Measurements from ENCODE around the gene DCT. TPM values are rescaled to one million over a fixed set of nuclear protein-coding genes. Genes with fewer than 3 reads are reported as not detected.
"Not testable (repeated sequence)": the region's sequence is repeated elsewhere in the genome, so short reads cannot be mapped to it uniquely, and the experiment has no call there.

DCT gene
- total and polyA plus RNA-seq, 2 experiments from 2014 or later, result not detected

DNA sequence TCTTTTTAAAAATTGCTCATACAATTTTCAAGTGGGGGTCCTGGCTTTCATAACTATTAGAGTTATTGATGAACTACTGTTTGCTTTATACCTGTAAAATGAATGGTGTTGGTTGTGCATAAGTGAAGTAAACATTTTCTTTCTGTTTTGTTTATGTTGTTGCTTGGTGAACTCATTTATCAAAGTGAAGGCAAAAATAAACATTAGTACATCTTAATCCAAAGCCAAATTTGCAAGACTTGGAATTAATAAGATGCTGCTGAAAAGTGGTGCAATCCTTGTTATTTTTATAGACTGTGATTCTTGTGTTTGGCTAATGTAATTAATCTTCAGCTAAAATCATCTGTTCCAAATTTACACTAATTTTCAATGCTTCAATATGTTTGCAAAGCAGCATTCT lies 24.4 kb upstream of the DCT start:
- no peaks in the 10 kb centered on the region for H3K79me2 ChIP-seq (ENCODE audit: insufficient read depth)
- no peak for DNase-seq
- H3K27ac ChIP-seq, result no peak overlapping the region
- no peak overlapping the region for H2AFZ ChIP-seq
- no peaks in the 10 kb centered on the region for H4K20me1 ChIP-seq (ENCODE audit: insufficient read depth)
- H3K27me3 ChIP-seq (replicated peaks; ENCODE audit: insufficient read depth), result no peaks in the 10 kb centered on the region; the same call in 1 of the 2 replicates
- H3F3A ChIP-seq (ENCODE audit: insufficient read depth), result no peaks in the 10 kb centered on the region
- no peak for TF ChIP-seq EZH2 (IDR thresholded peaks at IDR 0.05; ENCODE audit: insufficient read depth, poor library complexity, severe bottlenecking)
- TF ChIP-seq EZH2phosphoT487 (IDR thresholded peaks at IDR 0.05; ENCODE audit: insufficient read depth, low read depth), result no peak
- no peak overlapping the region for H3K4me3 ChIP-seq
- no peaks in the 10 kb centered on the region for H3K36me3 ChIP-seq (ENCODE audit: low read depth)
- no peaks in the 10 kb centered on the region for H3K4me1 ChIP-seq (ENCODE audit: insufficient read depth)
- no peak overlapping the region for H3K9ac ChIP-seq
- H3K9me2 ChIP-seq (ENCODE audit: insufficient read depth), result no peaks in the 10 kb centered on the region
- in situ Hi-C loops (cut with MboI), result no loop called here
- H3K4me2 ChIP-seq (ENCODE audit: unreplicated experiment), result no peak overlapping the region
- H3K9me3 ChIP-seq (ENCODE audit: low read depth), result no peaks in the 10 kb centered on the region

DNA sequence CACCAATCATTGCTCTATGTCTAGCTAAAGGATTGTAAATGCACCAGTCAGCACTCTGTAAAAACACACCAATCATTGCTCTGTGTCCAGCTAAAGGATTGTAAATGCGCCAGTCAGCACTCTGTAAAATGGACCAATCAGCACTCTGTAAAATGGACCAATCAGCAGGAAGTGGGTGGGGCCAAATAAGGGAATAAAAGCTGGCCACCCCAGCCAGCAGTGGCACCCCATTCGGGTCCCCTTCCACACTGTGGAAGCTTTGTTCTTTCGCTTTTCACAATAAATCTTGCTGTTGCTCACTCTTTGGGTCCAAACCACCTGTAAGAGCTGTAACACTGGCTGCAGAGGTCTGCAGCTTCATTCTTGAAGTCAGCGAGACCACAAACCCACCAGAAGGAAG lies 19.3 kb upstream of the DCT start:
- H2AFZ ChIP-seq; H3K4me1 ChIP-seq (ENCODE audit: insufficient read depth); H3K36me3 ChIP-seq (ENCODE audit: low read depth); in situ Hi-C loops (cut with MboI); H3F3A ChIP-seq (ENCODE audit: insufficient read depth); H3K9me3 ChIP-seq (ENCODE audit: low read depth); H3K9me2 ChIP-seq (ENCODE audit: insufficient read depth); H3K4me2 ChIP-seq (ENCODE audit: unreplicated experiment); H3K27ac ChIP-seq; H4K20me1 ChIP-seq (ENCODE audit: insufficient read depth); H3K9ac ChIP-seq; H3K4me3 ChIP-seq; H3K27me3 ChIP-seq (replicated peaks; ENCODE audit: insufficient read depth); DNase-seq; H3K79me2 ChIP-seq (ENCODE audit: insufficient read depth): not testable (repeated sequence)
- WGBS, 2 experiments (ENCODE audit: low coverage in 1 of 2, low lambda C conversion rate in 2 of 2, missing lambda C conversion rate in 2 of 2), result 56 to 66% methylated on average over 4 of the region's 4 CpGs

- DNase-seq, result no peak
- no peak overlapping the region for H2AFZ ChIP-seq
- no peak overlapping the region for H3K4me2 ChIP-seq (ENCODE audit: unreplicated experiment)
- H3K9ac ChIP-seq, result no peak overlapping the region
- H3K4me3 ChIP-seq, result no peak overlapping the region
- TF ChIP-seq EZH2 (IDR thresholded peaks at IDR 0.05; ENCODE audit: insufficient read depth, poor library complexity, severe bottlenecking) (no peak), EZH2phosphoT487 (IDR thresholded peaks at IDR 0.05; ENCODE audit: insufficient read depth, low read depth) (no peak)
- no peaks in the 10 kb centered on the region for H3K36me3 ChIP-seq (ENCODE audit: low read depth)
- H3F3A ChIP-seq (ENCODE audit: insufficient read depth), result no peaks in the 10 kb centered on the region
- no peaks in the 10 kb centered on the region for H3K9me2 ChIP-seq (ENCODE audit: insufficient read depth)
- 82 to 85% methylated on average over 3 of the region's 3 CpGs for WGBS, 2 experiments (ENCODE audit: low coverage in 1 of 2, low lambda C conversion rate in 2 of 2, missing lambda C conversion rate in 2 of 2)
- no peaks in the 10 kb centered on the region for H4K20me1 ChIP-seq (ENCODE audit: insufficient read depth)
- in situ Hi-C loops (cut with MboI), result no loop called here
- H3K27me3 ChIP-seq (replicated peaks; ENCODE audit: insufficient read depth), result no peaks in the 10 kb centered on the region
- no peaks in the 10 kb centered on the region for H3K9me3 ChIP-seq (ENCODE audit: low read depth)
- H3K27ac ChIP-seq, result no peak overlapping the region
- no peaks in the 10 kb centered on the region for H3K4me1 ChIP-seq (ENCODE audit: insufficient read depth)
- no peaks in the 10 kb centered on the region for H3K79me2 ChIP-seq (ENCODE audit: insufficient read depth)
These were observed 16.3 kb upstream of the DCT start for GRCh38 chr13:94495806-94496205.

GRCh38 chr13:94494026-94494425 lies 14.5 kb upstream of the DCT start:
- WGBS, 2 experiments (ENCODE audit: low coverage in 1 of 2, low lambda C conversion rate in 2 of 2, missing lambda C conversion rate in 2 of 2), result 0 to 10% methylated on average over 2 of the region's 2 CpGs
- DNase-seq, result no peak
- H3K9me3 ChIP-seq (ENCODE audit: low read depth), result no peaks in the 10 kb centered on the region
- H3K36me3 ChIP-seq (ENCODE audit: low read depth), result no peaks in the 10 kb centered on the region
- H3K9ac ChIP-seq, result no peak overlapping the region
- in situ Hi-C loops (cut with MboI), result no loop called here
- no peaks in the 10 kb centered on the region for H3F3A ChIP-seq (ENCODE audit: insufficient read depth)
- H3K4me1 ChIP-seq (ENCODE audit: insufficient read depth), result no peaks in the 10 kb centered on the region
- no peak overlapping the region for H3K27ac ChIP-seq
- H2AFZ ChIP-seq, result no peak overlapping the region
- H3K4me3 ChIP-seq, result no peak overlapping the region
- no peak overlapping the region for H3K4me2 ChIP-seq (ENCODE audit: unreplicated experiment)
- no peaks in the 10 kb centered on the region for H4K20me1 ChIP-seq (ENCODE audit: insufficient read depth)
- H3K27me3 ChIP-seq (replicated peaks; ENCODE audit: insufficient read depth), result no peaks in the 10 kb centered on the region
- H3K79me2 ChIP-seq (ENCODE audit: insufficient read depth), result no peaks in the 10 kb centered on the region
- H3K9me2 ChIP-seq (ENCODE audit: insufficient read depth), result no peaks in the 10 kb centered on the region
- TF ChIP-seq EZH2 (IDR thresholded peaks at IDR 0.05; ENCODE audit: insufficient read depth, poor library complexity, severe bottlenecking), result no peak
- no peak for TF ChIP-seq EZH2phosphoT487 (IDR thresholded peaks at IDR 0.05; ENCODE audit: insufficient read depth, low read depth)

- TF ChIP-seq EZH2 (IDR thresholded peaks at IDR 0.05; ENCODE audit: insufficient read depth, poor library complexity, severe bottlenecking) (no peak), EZH2phosphoT487 (IDR thresholded peaks at IDR 0.05; ENCODE audit: insufficient read depth, low read depth) (no peak)
- no peaks in the 10 kb centered on the region for H3K36me3 ChIP-seq (ENCODE audit: low read depth)
- WGBS, 2 experiments (ENCODE audit: low coverage in 1 of 2, low lambda C conversion rate in 2 of 2, missing lambda C conversion rate in 2 of 2), result 32 to 46% methylated on average over 2 of the region's 2 CpGs
- no peaks in the 10 kb centered on the region for H4K20me1 ChIP-seq (ENCODE audit: insufficient read depth)
- no peak for DNase-seq
- H3K27me3 ChIP-seq (replicated peaks; ENCODE audit: insufficient read depth), result peaks cover 25% of the 10 kb centered on the region
- no peaks in the 10 kb centered on the region for H3K9me2 ChIP-seq (ENCODE audit: insufficient read depth)
- H3K9ac ChIP-seq, result no peak overlapping the region
- no peaks in the 10 kb centered on the region for H3K9me3 ChIP-seq (ENCODE audit: low read depth)
- no peak overlapping the region for H3K4me3 ChIP-seq
- no peaks in the 10 kb centered on the region for H3K79me2 ChIP-seq (ENCODE audit: insufficient read depth)
- no peak overlapping the region for H2AFZ ChIP-seq
- peaks cover 4% of the 10 kb centered on the region for H3K4me1 ChIP-seq (ENCODE audit: insufficient read depth)
- peaks cover 6% of the 10 kb centered on the region; the same call in 1 of the 2 replicates for H3F3A ChIP-seq (ENCODE audit: insufficient read depth)
- H3K27ac ChIP-seq, result no peak overlapping the region
- in situ Hi-C loops (cut with MboI), result no loop called here
- no peak overlapping the region for H3K4me2 ChIP-seq (ENCODE audit: unreplicated experiment)
These were observed 7.6 kb upstream of the DCT start for GRCh38 chr13:94487043-94487442.

All from GM23248 (cell line).